ENCODE results near the gene DNPEP. TPM values are rescaled to one million over a fixed set of nuclear protein-coding genes. Genes with fewer than 3 reads are reported as not detected.

The DNPEP gene
- total RNA-seq, 2 experiments from 2014 or later: 39.3 to 63.6 TPM

GRCh38 chr2:219404291-219404910 lies 16.7 kb upstream of the DNPEP start:
- no peaks in the 10 kb centered on the region for H3K9me2 ChIP-seq (ENCODE audit: insufficient read depth, low read length)
- intact Hi-C loops (cut with micrococcal nuclease; ENCODE audit: unreplicated experiment): loop anchor here (5.0 kb wide), 1 partner anchor 238 kb away; no protein-coding TSS in a partner anchor

DNA sequence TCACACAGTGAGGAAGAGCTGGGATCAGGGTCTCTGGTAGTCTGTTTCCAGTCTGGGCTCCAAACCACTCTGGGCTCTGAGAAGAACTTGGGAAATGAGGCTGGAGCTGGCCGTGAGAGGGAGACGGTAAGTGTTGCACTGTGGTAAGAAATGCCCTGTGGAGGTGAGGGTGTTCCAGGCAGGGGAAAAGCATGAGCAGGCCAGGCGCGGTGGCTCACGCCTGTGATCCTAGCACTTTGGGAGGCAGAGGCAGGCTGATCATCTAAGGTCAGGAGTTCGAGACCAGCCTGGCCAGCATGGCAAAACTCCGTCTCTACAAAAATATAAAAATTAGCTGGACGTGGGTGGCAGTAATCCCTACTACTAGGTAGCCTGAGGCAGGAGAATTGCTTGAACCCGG lies 16.1 kb upstream of the DNPEP start:
- TF ChIP-seq, protein P1, sequence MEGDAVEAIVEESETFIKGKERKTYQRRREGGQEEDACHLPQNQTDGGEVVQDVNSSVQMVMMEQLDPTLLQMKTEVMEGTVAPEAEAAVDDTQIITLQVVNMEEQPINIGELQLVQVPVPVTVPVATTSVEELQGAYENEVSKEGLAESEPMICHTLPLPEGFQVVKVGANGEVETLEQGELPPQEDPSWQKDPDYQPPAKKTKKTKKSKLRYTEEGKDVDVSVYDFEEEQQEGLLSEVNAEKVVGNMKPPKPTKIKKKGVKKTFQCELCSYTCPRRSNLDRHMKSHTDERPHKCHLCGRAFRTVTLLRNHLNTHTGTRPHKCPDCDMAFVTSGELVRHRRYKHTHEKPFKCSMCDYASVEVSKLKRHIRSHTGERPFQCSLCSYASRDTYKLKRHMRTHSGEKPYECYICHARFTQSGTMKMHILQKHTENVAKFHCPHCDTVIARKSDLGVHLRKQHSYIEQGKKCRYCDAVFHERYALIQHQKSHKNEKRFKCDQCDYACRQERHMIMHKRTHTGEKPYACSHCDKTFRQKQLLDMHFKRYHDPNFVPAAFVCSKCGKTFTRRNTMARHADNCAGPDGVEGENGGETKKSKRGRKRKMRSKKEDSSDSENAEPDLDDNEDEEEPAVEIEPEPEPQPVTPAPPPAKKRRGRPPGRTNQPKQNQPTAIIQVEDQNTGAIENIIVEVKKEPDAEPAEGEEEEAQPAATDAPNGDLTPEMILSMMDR (conservative IDR thresholded peaks at IDR 0.05; ENCODE audit: low read length): no peak
- TF ChIP-seq EZH2phosphoT487 (IDR thresholded peaks at IDR 0.05; ENCODE audit: borderline replicate concordance, low read depth, low read length): no peak
- no peaks in the 10 kb centered on the region for H3K9me3 ChIP-seq (ENCODE audit: low read length)
- POLR2A ChIA-PET: no interaction called here

More at GRCh38 chr2:219404291-219404910, 16.7 kb upstream of the DNPEP start:
- H3K36me3 ChIP-seq (ENCODE audit: insufficient read depth, low read length): no peaks in the 10 kb centered on the region
- CTCF ChIA-PET (ENCODE audit: unreplicated experiment): interaction anchor here (0.7 to 1.1 kb wide), 2 partner anchors 43 to 123 kb away, joined by 3 read pairs; no protein-coding TSS in a partner anchor
- no peak overlapping the region for H3K4me2 ChIP-seq (ENCODE audit: low read length)
- POLR2A ChIA-PET: interaction anchor here (0.6 kb wide), 1 partner anchor 92 kb away, joined by 3 read pairs; no protein-coding TSS in a partner anchor
- DNase-seq (ENCODE audit: low spot score): no peak
- H4K20me1 ChIP-seq (ENCODE audit: insufficient read depth, low read length): no peaks in the 10 kb centered on the region
- no peaks in the 10 kb centered on the region for H3K4me1 ChIP-seq (ENCODE audit: insufficient read depth, low read length, poor library complexity, severe bottlenecking)
- no peak overlapping the region for H3K27ac ChIP-seq (ENCODE audit: low read depth, low read length, poor library complexity, severe bottlenecking)
- TF ChIP-seq EZH2phosphoT487 (IDR thresholded peaks at IDR 0.05; ENCODE audit: borderline replicate concordance, low read depth, low read length): no peak
- TF ChIP-seq, protein P1 (conservative IDR thresholded peaks at IDR 0.05; ENCODE audit: low read length): no peak
- BruUV-seq (replicated peaks): no TSS peak
- no peaks in the 10 kb centered on the region for H3K79me2 ChIP-seq (ENCODE audit: insufficient read depth, low read depth, low read length)
- no peak overlapping the region for H2AFZ ChIP-seq (ENCODE audit: low read length)
- no peaks in the 10 kb centered on the region for H3K9me3 ChIP-seq (ENCODE audit: low read length)
- H3K4me3 ChIP-seq (ENCODE audit: low read depth, low read length, poor library complexity, severe bottlenecking): no peak overlapping the region

More for the DNA sequence above, 16.1 kb upstream of the DNPEP start:
- no TSS peak for BruUV-seq (replicated peaks)
- H4K20me1 ChIP-seq (ENCODE audit: insufficient read depth, low read length): no peaks in the 10 kb centered on the region
- no peaks in the 10 kb centered on the region for H3K36me3 ChIP-seq (ENCODE audit: insufficient read depth, low read length)
- no peak overlapping the region for H3K27ac ChIP-seq (ENCODE audit: low read depth, low read length, poor library complexity, severe bottlenecking)
- no peak overlapping the region for H2AFZ ChIP-seq (ENCODE audit: low read length)
- intact Hi-C loops (cut with micrococcal nuclease; ENCODE audit: unreplicated experiment): loop anchor here (1.0 to 5.0 kb wide), 3 partner anchors 54 to 238 kb away; no protein-coding TSS in a partner anchor
- CTCF ChIA-PET (ENCODE audit: unreplicated experiment): interaction anchor here (1.1 kb wide), 1 partner anchor 43 kb away, joined by 3 read pairs; no protein-coding TSS in a partner anchor
- no peaks in the 10 kb centered on the region for H3K4me1 ChIP-seq (ENCODE audit: insufficient read depth, low read length, poor library complexity, severe bottlenecking)
- no peak for DNase-seq (ENCODE audit: low spot score)
- H3K4me3 ChIP-seq (ENCODE audit: low read depth, low read length, poor library complexity, severe bottlenecking): no peak overlapping the region
- no peaks in the 10 kb centered on the region for H3K9me2 ChIP-seq (ENCODE audit: insufficient read depth, low read length)
- no peak overlapping the region for H3K4me2 ChIP-seq (ENCODE audit: low read length)
- no peaks in the 10 kb centered on the region for H3K79me2 ChIP-seq (ENCODE audit: insufficient read depth, low read depth, low read length)

Measured in OCI-LY7 (cell line).